MCF 10A (cell line): ENCODE measurements around the gene MGMT. TPM values are rescaled to one million over a fixed set of nuclear protein-coding genes. Genes with fewer than 3 reads are reported as not detected.

Experiments
- BruUV-seq: library from RNA; stranded (reverse); fragments of 400-500 nt; replicated peaks from 2 replicates; lab custom pipeline; 2021; lab: Mats Ljungman, UMichigan
- CTCF ChIA-PET: fragments of 300-600 bp; sonication (Branson Sonifier 250); formaldehyde crosslinking; extraction: SDS; loops from one replicate; lab custom pipeline; 2021; ENCODE audit warnings: antibody characterized with exemption, inconsistent platforms; lab: Yijun Ruan, JAX
- POLR2A ChIA-PET: fragments of 300-600, 350-650 bp; sonication (Branson Sonifier 250); formaldehyde crosslinking; extraction: SDS; loops from one replicate; lab custom pipeline; 2020; ENCODE audit warnings: antibody characterized with exemption, inconsistent platforms; lab: Yijun Ruan, JAX
- DNase-seq: peaks from one replicate; pipeline ENCODE4 v3.0.0-alpha.2; 2018; ENCODE audit not compliant: unreplicated experiment
- H3K27ac Mint-ChIP-seq: one replicate; pipeline ENCODE4 v1.8.0; 2022; ENCODE audit warnings: mild to moderate bottlenecking, low read depth, mixed read lengths; ENCODE audit not compliant: unreplicated experiment
- H3K27me3 Mint-ChIP-seq: one replicate; pipeline ENCODE4 v1.8.0; 2022; ENCODE audit warnings: mixed read lengths; ENCODE audit not compliant: insufficient read depth, unreplicated experiment
- H3K36me3 Mint-ChIP-seq: one replicate; pipeline ENCODE4 v1.8.0; 2022; ENCODE audit warnings: mild to moderate bottlenecking, moderate library complexity, mixed read lengths; ENCODE audit not compliant: insufficient read depth, unreplicated experiment
- H3K4me1 Mint-ChIP-seq: one replicate; pipeline ENCODE4 v1.8.0; 2022; ENCODE audit warnings: mixed read lengths; ENCODE audit not compliant: insufficient read depth, unreplicated experiment
- H3K4me3 Mint-ChIP-seq: one replicate; pipeline ENCODE4 v1.8.0; 2022; ENCODE audit warnings: mild to moderate bottlenecking, moderate library complexity, mixed read lengths; ENCODE audit not compliant: unreplicated experiment
- H3K9me3 Mint-ChIP-seq: one replicate; pipeline ENCODE4 v1.8.0; 2022; ENCODE audit warnings: mixed read lengths; ENCODE audit not compliant: unreplicated experiment
- CTCF ChIP-seq: fragments of 200-600 bp; IDR thresholded peaks from one replicate; pipeline ENCODE4 v1.8.0; 2022; ENCODE audit warnings: antibody characterized with exemption, mild to moderate bottlenecking; ENCODE audit not compliant: unreplicated experiment
- intact Hi-C: fragments of 100-400 bp; cut with micrococcal nuclease; formaldehyde crosslinking; loops from 2 replicates; pipeline ENCODE4 v1.14.1; 2022
- total RNA-seq: library from RNA; stranded (reverse); gene quantifications from 2 replicates; pipeline ENCODE4 v1.2.3, GENCODE V29; 2022

The MGMT gene
- total RNA-seq, 1 experiment from 2014 or later: 18.0 TPM

GRCh38 chr10:129621693-129622092 is 154.7 kb downstream of the MGMT start:
- POLR2A ChIA-PET: no interaction called here
- intact Hi-C loops: no loop called here

GRCh38 chr10:129622291-129622690 is 155.2 kb downstream of the MGMT start:
- no peak for DNase-seq
- no peak overlapping the region for H3K4me3 Mint-ChIP-seq
- POLR2A ChIA-PET: interaction anchor here (0.6 kb wide), 1 partner anchor 107 kb away, joined by 4 read pairs; no protein-coding TSS in a partner anchor
- no peak for TF ChIP-seq CTCF
- BruUV-seq: no TSS peak
- no peak overlapping the region for H3K27ac Mint-ChIP-seq
- intact Hi-C loops: no loop called here
- peaks cover 9% of the 10 kb centered on the region for H3K4me1 Mint-ChIP-seq
- CTCF ChIA-PET: no interaction called here
- peaks cover 7% of the 10 kb centered on the region for H3K36me3 Mint-ChIP-seq
- no peaks in the 10 kb centered on the region for H3K27me3 Mint-ChIP-seq
- no peaks in the 10 kb centered on the region for H3K9me3 Mint-ChIP-seq

More at GRCh38 chr10:129621693-129622092, 154.7 kb downstream of the MGMT start:
- BruUV-seq: no TSS peak
- DNase-seq: no peak
- CTCF ChIA-PET: no interaction called here
- Mint-ChIP-seq H3K4me3 (no peak overlapping the region), H3K27ac (no peak overlapping the region), H3K9me3 (no peaks in the 10 kb centered on the region), H3K4me1 (peaks cover 9% of the 10 kb centered on the region), H3K36me3 (peaks cover 7% of the 10 kb centered on the region), H3K27me3 (no peaks in the 10 kb centered on the region)
- no peak for TF ChIP-seq CTCF

- ChIA-PET POLR2A (interaction anchor here (0.6 kb wide), 1 partner anchor 107 kb away, joined by 4 read pairs; no protein-coding TSS in a partner anchor), CTCF (no interaction called here)
- no peak for DNase-seq
- no peak for TF ChIP-seq CTCF
- Mint-ChIP-seq H3K27me3 (no peaks in the 10 kb centered on the region), H3K9me3 (no peaks in the 10 kb centered on the region), H3K36me3 (peaks cover 7% of the 10 kb centered on the region), H3K4me3 (no peak overlapping the region), H3K4me1 (peaks cover 9% of the 10 kb centered on the region), H3K27ac (no peak overlapping the region)
- intact Hi-C loops: no loop called here
- BruUV-seq: no TSS peak
Observed at GRCh38 chr10:129622736-129623135, 155.7 kb downstream of the MGMT start.

- peaks cover 7% of the 10 kb centered on the region for H3K36me3 Mint-ChIP-seq
- H3K27ac Mint-ChIP-seq: no peak overlapping the region
- POLR2A ChIA-PET: no interaction called here
Observed at GRCh38 chr10:129624526-129624925, 157.5 kb downstream of the MGMT start.

More at GRCh38 chr10:129624526-129624925, 157.5 kb downstream of the MGMT start:
- Mint-ChIP-seq H3K9me3 (no peaks in the 10 kb centered on the region), H3K4me1 (peaks cover 9% of the 10 kb centered on the region), H3K27me3 (no peaks in the 10 kb centered on the region), H3K4me3 (no peak overlapping the region)
- intact Hi-C loops: no loop called here
- CTCF ChIA-PET: no interaction called here
- BruUV-seq: no TSS peak
- DNase-seq: no peak
- TF ChIP-seq CTCF: no peak
